ENCODE measurements around the gene ANAPC15.

GRCh38 chr11:72081184-72081644, 31.3 kb downstream of the ANAPC15 start:
- TF ChIP-seq CTCF (conservative IDR thresholded peaks at IDR 0.05) (no peak), ZFX (IDR thresholded peaks at IDR 0.05) (no peak)

Measured in C4-2B (cell line).